ENCODE results near the gene MPL.

Gene MPL

GRCh38 chr1:43304314-43304681, 33.3 kb upstream of the MPL start:
- no peak for TF ChIP-seq REST (IDR thresholded peaks at IDR 0.05; ENCODE audit: insufficient read depth in 1 of 2, low read depth in 2 of 2, low read length in 2 of 2)
- no peak for TF ChIP-seq SIN3A (IDR thresholded peaks at IDR 0.05; ENCODE audit: borderline replicate concordance, insufficient read depth, low read length)
- TF ChIP-seq FOXP2 (optimal IDR thresholded peaks at IDR 0.05; ENCODE audit: borderline replicate concordance, extremely low read depth, extremely low read length, insufficient read depth), result no peak
- no peak for TF ChIP-seq POLR2AphosphoS5 (IDR thresholded peaks at IDR 0.05; ENCODE audit: low read depth, low read length)
- TF ChIP-seq TAF1 (IDR thresholded peaks at IDR 0.05; ENCODE audit: borderline replicate concordance, insufficient read depth, low read length), result no peak

GRCh38 chr1:43304771-43305300, 32.8 kb upstream of the MPL start:
- no peak for TF ChIP-seq REST (IDR thresholded peaks at IDR 0.05; ENCODE audit: insufficient read depth in 1 of 2, low read depth in 2 of 2, low read length in 2 of 2)
- no peak for TF ChIP-seq FOXP2 (optimal IDR thresholded peaks at IDR 0.05; ENCODE audit: borderline replicate concordance, extremely low read depth, extremely low read length, insufficient read depth)
- TF ChIP-seq POLR2AphosphoS5 (IDR thresholded peaks at IDR 0.05; ENCODE audit: low read depth, low read length), result no peak
- no peak for TF ChIP-seq TAF1 (IDR thresholded peaks at IDR 0.05; ENCODE audit: borderline replicate concordance, insufficient read depth, low read length)
- no peak for TF ChIP-seq SIN3A (IDR thresholded peaks at IDR 0.05; ENCODE audit: borderline replicate concordance, insufficient read depth, low read length)

GRCh38 chr1:43305461-43305860, 32.2 kb upstream of the MPL start:
- TF ChIP-seq POLR2AphosphoS5 (IDR thresholded peaks at IDR 0.05; ENCODE audit: low read depth, low read length) (no peak), SIN3A (IDR thresholded peaks at IDR 0.05; ENCODE audit: borderline replicate concordance, insufficient read depth, low read length) (no peak), REST (IDR thresholded peaks at IDR 0.05; ENCODE audit: insufficient read depth in 1 of 2, low read depth in 2 of 2, low read length in 2 of 2) (no peak), TAF1 (IDR thresholded peaks at IDR 0.05; ENCODE audit: borderline replicate concordance, insufficient read depth, low read length) (no peak), FOXP2 (optimal IDR thresholded peaks at IDR 0.05; ENCODE audit: borderline replicate concordance, extremely low read depth, extremely low read length, insufficient read depth) (no peak)

- TF ChIP-seq SIN3A (IDR thresholded peaks at IDR 0.05; ENCODE audit: borderline replicate concordance, insufficient read depth, low read length), result no peak
- no peak for TF ChIP-seq TAF1 (IDR thresholded peaks at IDR 0.05; ENCODE audit: borderline replicate concordance, insufficient read depth, low read length)
- TF ChIP-seq FOXP2 (optimal IDR thresholded peaks at IDR 0.05; ENCODE audit: borderline replicate concordance, extremely low read depth, extremely low read length, insufficient read depth), result no peak
Observed at GRCh38 chr1:43305926-43306687, 31.5 kb upstream of the MPL start.

GRCh38 chr1:43306688-43307457, 30.7 kb upstream of the MPL start:
- TF ChIP-seq REST (IDR thresholded peaks at IDR 0.05; ENCODE audit: insufficient read depth in 1 of 2, low read depth in 2 of 2, low read length in 2 of 2) (no peak), FOXP2 (optimal IDR thresholded peaks at IDR 0.05; ENCODE audit: borderline replicate concordance, extremely low read depth, extremely low read length, insufficient read depth) (no peak), SIN3A (IDR thresholded peaks at IDR 0.05; ENCODE audit: borderline replicate concordance, insufficient read depth, low read length) (no peak), POLR2AphosphoS5 (IDR thresholded peaks at IDR 0.05; ENCODE audit: low read depth, low read length) (no peak), TAF1 (IDR thresholded peaks at IDR 0.05; ENCODE audit: borderline replicate concordance, insufficient read depth, low read length) (no peak)
